T-helper 1 cell treated with Interleukin-12 subunit alpha and Interleukin-12 subunit beta and Interleukin-4 antibody, amounts not matched to agents 30 ng/mL and 1 ng/mL, for 36 hours (primary cell): Measurements from ENCODE around the gene CANX. TPM values are rescaled to one million over a fixed set of nuclear protein-coding genes. Genes with fewer than 3 reads are reported as not detected.

ENCODE experiments used
- intact Hi-C: fragments of 100-400 bp; cut with micrococcal nuclease; formaldehyde crosslinking; loops from one replicate; pipeline ENCODE4 v1.15.1; 2024
- total RNA-seq: library from RNA; stranded (reverse); gene quantifications from 2 replicates; pipeline ENCODE4 v1.2.3, GENCODE V29; 2022

CANX gene
- total RNA-seq, 1 donor from 2014 or later = 502 TPM

DNA sequence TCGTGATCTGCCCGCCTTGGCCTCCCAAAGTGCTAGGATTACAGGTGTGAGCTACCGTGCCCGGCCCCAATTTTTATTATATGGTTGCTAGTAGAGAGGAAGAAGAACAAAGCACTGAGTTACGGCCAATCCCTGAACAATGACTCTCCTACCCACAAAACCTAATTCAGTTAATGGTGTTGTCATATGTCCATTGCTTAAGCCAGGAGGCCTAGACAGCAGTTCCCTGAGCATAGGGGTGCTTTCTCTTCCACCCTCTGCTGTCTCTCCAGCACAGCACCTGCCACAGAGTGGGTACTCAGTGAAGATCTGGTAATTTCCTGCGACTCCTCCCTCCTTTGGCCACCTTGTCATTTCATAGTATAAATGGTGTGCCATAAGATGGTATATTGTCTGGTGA, 73.6 kb downstream of the CANX start:
- intact Hi-C loops = no loop called here

DNA sequence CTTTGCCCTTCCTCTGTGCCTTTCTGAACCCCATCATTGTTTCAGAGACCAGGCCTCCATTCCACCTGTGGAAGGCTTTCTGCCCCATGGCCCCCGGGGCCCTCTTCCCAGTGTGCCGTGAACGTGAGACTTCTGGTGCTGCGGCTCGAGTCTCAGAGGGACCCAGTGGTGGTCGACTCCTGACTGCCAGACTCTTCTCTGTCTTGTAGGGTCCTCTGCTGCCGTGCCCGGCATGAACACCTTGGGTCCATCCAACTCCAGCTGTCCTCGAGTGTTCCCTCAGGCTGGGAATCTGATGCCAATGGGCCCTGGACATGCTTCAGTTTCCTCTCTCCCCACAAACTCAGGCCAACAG, 74.9 kb downstream of the CANX start:
- intact Hi-C loops = no loop called here

DNA sequence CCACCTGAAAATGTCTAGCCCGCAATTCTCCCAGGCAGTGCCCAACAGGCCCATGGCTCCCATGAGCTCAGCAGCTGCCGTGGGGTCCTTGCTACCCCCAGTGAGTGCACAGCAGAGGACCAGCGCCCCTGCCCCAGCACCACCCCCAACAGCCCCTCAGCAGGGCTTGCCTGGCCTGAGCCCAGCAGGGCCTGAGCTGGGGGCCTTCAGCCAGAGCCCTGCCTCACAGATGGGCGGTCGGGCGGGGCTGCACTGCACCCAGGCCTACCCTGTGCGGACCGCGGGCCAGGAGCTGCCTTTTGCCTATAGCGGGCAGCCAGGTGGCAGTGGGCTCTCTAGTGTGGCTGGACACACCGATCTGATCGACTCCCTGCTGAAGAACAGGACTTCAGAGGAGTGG, 75.7 kb downstream of the CANX start:
- intact Hi-C loops = no loop called here

DNA sequence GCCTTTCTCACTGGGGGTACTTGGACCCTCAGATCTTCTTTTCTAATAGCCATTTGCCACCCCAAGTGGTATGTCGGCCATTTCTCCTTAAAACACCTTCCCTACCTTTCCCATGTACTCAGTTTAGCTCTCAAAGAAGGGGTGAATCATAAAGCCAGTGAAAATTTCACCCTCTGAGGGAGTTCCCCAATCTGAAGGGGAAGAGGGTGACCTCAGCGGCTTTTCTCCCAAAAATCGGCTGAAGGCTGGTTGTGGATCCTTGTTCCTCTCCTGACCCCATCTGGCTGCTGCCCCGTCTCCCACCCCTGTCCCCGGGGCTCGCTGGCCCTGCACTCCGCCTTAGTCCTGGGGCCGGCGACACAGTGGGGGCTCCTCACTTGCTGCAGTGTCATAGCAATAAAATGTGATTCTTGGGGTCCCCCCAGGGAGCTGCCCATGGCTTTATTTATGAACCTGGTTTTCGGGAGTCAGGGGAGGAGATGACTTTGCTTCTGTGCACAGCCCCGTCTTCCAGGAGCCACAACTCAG, 77.7 kb downstream of the CANX start:
- intact Hi-C loops = no loop called here

DNA sequence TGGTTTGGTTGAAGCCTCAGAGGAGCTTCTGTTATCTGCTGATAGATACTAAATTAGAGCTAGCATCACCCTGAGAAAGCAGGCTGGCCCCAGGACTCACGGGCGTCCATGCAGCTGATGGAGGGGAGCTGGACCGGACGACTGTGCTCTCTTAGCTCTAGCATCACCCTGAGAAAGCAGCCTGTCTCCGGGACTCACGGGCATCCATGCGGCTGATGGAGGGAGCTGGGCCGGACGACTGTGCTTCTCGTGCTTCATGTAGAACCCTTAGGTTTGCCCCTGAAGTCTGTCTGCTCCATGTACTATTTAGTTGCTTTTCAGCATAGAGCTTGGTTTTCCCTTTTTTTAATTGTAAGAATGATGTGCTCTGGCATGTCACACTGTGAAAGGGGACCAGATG, 78.7 kb downstream of the CANX start:
- intact Hi-C loops = no loop called here

DNA sequence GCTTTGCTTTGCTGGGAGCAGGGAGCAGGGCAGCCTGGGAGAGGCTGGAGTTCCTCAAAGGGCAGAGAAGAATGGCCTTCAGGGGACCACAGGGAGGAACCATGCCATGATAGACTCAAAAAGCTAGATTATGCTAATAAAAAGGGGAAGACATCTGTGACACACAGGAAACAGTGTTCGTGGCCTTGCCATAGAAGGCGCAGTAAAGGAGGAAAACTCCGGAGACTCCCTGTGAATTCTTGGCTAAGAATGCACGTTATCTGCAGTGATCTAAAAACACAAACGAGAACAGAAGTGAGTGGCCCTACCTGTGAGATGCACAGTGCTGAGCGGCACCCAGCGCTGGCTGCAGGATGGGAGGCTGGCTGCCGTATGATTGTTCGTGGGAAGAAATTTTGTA, 79.1 kb downstream of the CANX start:
- intact Hi-C loops = no loop called here

DNA sequence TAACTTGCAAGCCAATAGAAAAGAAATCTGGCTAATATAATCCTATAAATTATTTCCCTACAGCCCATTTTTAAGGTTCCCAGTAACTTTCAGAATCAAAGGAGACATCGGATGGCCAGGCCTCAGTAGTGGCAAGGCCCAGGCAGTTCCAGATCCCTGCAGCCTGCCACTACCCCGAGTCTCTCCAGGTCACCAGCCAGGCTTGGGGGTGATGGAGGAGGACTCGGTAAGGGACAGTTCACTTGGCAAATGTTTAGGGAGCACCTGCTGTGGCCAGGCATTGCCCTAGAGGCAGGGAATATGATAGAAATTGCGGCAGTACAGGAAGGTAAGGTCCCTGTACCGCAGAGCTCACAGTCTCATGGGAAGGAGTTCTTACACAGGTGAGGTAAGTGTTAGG, 79.8 kb downstream of the CANX start:
- intact Hi-C loops = no loop called here

DNA sequence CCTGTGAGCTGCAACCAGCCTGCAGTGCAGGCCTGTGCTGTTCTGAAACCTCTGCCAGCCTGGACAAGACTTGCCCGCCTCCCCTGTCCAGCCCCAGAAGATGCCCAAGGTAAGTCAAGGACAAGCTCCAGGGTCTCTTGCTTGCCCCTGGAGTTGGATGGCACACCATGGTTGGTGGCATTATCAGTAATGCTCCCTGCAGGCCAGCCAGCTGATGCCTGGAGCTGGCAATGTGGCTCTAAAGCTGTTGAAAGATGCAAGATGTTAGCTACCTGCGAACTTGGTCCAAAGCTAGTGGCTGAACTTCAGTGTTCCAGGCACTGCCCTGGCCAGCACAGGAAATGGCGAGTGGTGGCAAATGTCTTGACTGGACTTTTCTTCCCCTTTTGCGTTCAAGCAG, 81.1 kb downstream of the CANX start:
- intact Hi-C loops = no loop called here

GRCh38 chr5:179780362-179780761, 81.6 kb downstream of the CANX start:
- intact Hi-C loops = no loop called here

Other genes starting within 250 kb of the CANX start
- 43.4 and 47.5 TPM in 2 replicates for gene RUFY1, start 148.4 kb upstream of the CANX start, total RNA-seq
- 957 and 968 TPM in 2 replicates for gene HNRNPH1, start 75.3 kb upstream of the CANX start, total RNA-seq
- gene CBY3, start 17.9 kb upstream of the CANX start, total RNA-seq = not detected in 2 replicates
- 37.0 and 43.2 TPM in 2 replicates for gene MAML1, start 33.9 kb downstream of the CANX start, total RNA-seq
- gene LTC4S, start 95.0 kb downstream of the CANX start, total RNA-seq = 1.7 and 2.4 TPM in 2 replicates
- gene MGAT4B, start 107.9 kb downstream of the CANX start, total RNA-seq = 99.8 and 100 TPM in 2 replicates
- gene SQSTM1, start 121.9 kb downstream of the CANX start, total RNA-seq = 254 and 274 TPM in 2 replicates
- gene MRNIP, start 159.8 kb downstream of the CANX start, total RNA-seq = 19.5 and 23.6 TPM in 2 replicates
- 104 and 117 TPM in 2 replicates for gene TBC1D9B, start 208.9 kb downstream of the CANX start, total RNA-seq